Karpas-422 (cell line): ENCODE results near the gene PXYLP1. TPM values are rescaled to one million over a fixed set of nuclear protein-coding genes. Genes with fewer than 3 reads are reported as not detected.
A peak's percentile ranks its signal among the peaks of the same experiment; 100 is the strongest.

Experiments used
- DNase-seq: peaks from one replicate; pipeline ENCODE4 v3.0.0-alpha.2; 2015
- H2AFZ ChIP-seq: fragments of 200-600 bp; sonication (generic); 2 replicates; pipeline ENCODE4 v1.6.1; 2014; ENCODE audit warnings: antibody characterized with exemption, low read length, mixed read lengths
- H3K27ac ChIP-seq: fragments of 200-600 bp; sonication (generic); 2 replicates; pipeline ENCODE4 v1.5.1; 2014; ENCODE audit warnings: mild to moderate bottlenecking, low read length, moderate library complexity
- H3K27me3 ChIP-seq: fragments of 200-600 bp; sonication (generic); 2 replicates; pipeline ENCODE4 v1.6.1; 2014; ENCODE audit warnings: low read length, mixed read lengths
- H3K36me3 ChIP-seq: fragments of 200-600 bp; sonication (generic); 2 replicates; pipeline ENCODE4 v1.6.1; 2014; ENCODE audit warnings: low read length, mixed read lengths; ENCODE audit not compliant: insufficient read depth
- H3K4me1 ChIP-seq: fragments of 200-600 bp; sonication (generic); 2 replicates; pipeline ENCODE4 v1.6.1; 2014; ENCODE audit warnings: mild to moderate bottlenecking, low read length, mixed read lengths
- H3K4me2 ChIP-seq: fragments of 200-600 bp; sonication (generic); 2 replicates; pipeline ENCODE4 v1.6.1; 2014; ENCODE audit warnings: low read length, low read depth, mild to moderate bottlenecking; ENCODE audit not compliant: poor library complexity, severe bottlenecking
- H3K4me3 ChIP-seq: fragments of 200-600 bp; sonication (generic); 2 replicates; pipeline ENCODE4 v1.5.1; 2014; ENCODE audit warnings: mild to moderate bottlenecking, antibody characterized with exemption, low read length, mixed read lengths
- H3K79me2 ChIP-seq: fragments of 200-600 bp; sonication (generic); 2 replicates; pipeline ENCODE4 v1.6.1; 2014; ENCODE audit warnings: mild to moderate bottlenecking, low read length, mixed read lengths
- H3K9ac ChIP-seq: fragments of 200-600 bp; sonication (generic); 2 replicates; pipeline ENCODE4 v1.6.0; 2014; ENCODE audit warnings: low read length
- H3K9me2 ChIP-seq: fragments of 200-600 bp; sonication (generic), shearing (Covaris generic); replicated peaks from 2 replicates; pipeline ENCODE4 v1.6.0; 2014; ENCODE audit warnings: mild to moderate bottlenecking, low read length, moderate library complexity; ENCODE audit not compliant: insufficient read depth
- H3K9me3 ChIP-seq: fragments of 300-700, 200-600 bp; sonication (generic); 2 replicates; pipeline ENCODE4 v1.6.1; 2014; ENCODE audit warnings: low read length, mixed read lengths
- H4K20me1 ChIP-seq: fragments of 200-600 bp; sonication (generic); 2 replicates; pipeline ENCODE4 v1.6.1; 2014; ENCODE audit warnings: mild to moderate bottlenecking, antibody characterized with exemption, low read length, low read depth; ENCODE audit not compliant: insufficient read depth
- total RNA-seq: library from RNA; depleted of rRNA; stranded (reverse); fragments of >200 nt; shearing (Covaris generic); gene quantifications from 2 replicates; pipeline ENCODE4 v1.2.3, GENCODE V29; 2014; ENCODE audit warnings: low replicate concordance

PXYLP1 gene
- total RNA-seq, 1 experiment from 2014 or later, result 4.6 TPM

DNA sequence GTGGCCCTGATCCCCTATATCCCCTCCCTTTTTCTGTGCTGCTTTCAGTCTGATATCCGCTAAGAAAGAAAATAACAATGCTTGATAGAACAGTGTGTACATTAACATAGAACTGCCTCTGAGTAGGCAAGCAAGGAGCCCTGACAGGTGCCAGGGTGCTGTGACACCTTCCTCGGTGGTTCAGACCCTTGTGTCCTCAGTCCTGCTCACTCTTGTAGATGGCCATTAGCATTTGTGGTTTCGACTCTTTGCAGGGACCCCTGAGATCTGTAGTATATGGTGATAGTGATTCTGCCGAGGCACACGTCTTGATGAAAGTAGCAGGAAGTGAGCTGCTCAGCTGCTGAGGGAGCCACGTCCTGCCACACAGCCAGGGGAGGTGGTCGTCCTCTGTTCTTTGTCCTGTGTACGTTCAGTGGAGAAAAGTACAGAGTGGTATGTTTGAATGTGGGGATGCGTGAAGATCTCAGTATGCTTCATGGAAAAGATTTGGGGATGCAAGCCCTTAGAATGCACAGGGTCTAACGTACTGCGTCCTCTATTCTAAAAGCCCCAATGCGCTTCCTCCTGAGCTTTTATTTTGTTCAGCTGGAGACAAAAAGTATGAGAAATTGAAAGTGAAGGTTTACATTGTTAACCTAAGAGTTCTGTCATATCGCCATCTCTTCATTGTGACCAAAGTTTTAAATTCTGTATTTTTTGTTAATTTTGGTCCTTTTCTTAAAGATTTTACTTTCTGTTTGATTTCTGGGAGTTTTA lies 35.4 kb downstream of the PXYLP1 start:
- peak overlapping the region; percentile 57 for H3K4me2 ChIP-seq
- peaks cover 8% of the 10 kb centered on the region for H3K4me1 ChIP-seq
- no peaks in the 10 kb centered on the region for H3K9me3 ChIP-seq
- H3K79me2 ChIP-seq, result no peaks in the 10 kb centered on the region
- H2AFZ ChIP-seq, result 0 out of 2 replicates have a peak overlapping the region, but pooled peaks have one; percentile 42
- no peak overlapping the region for H3K27ac ChIP-seq
- no peaks in the 10 kb centered on the region for H3K27me3 ChIP-seq
- H3K4me3 ChIP-seq, result peak overlapping the region; percentile 46; the same call in 1 of the 2 replicates
- no peaks in the 10 kb centered on the region for H3K9me2 ChIP-seq
- no peak for DNase-seq
- H4K20me1 ChIP-seq, result no peaks in the 10 kb centered on the region
- H3K9ac ChIP-seq, result peak overlapping the region; percentile 34
- no peaks in the 10 kb centered on the region for H3K36me3 ChIP-seq

DNA sequence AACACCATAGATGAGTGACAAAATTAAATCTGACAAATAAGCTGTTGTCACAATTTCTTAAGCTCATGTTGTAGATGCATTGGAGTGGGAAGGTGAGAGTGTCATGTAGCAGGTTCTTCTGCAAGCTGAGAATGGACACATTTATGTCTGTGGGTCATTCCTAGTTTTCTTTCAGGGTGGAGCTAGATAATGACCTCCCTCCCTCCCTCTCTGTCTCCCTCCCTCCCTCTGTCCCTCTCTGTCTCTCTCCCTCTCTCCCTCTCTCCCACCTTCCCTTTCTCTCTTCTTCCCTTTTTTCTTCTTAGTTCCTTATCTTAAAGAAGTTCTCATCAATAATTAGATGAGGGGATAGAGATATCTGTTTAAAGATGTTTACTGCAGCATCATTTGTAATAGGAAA lies 36.0 kb downstream of the PXYLP1 start:
- peaks cover 8% of the 10 kb centered on the region for H3K4me1 ChIP-seq
- H3K27ac ChIP-seq, result no peak overlapping the region
- no peak overlapping the region for H3K9ac ChIP-seq
- H3K79me2 ChIP-seq, result no peaks in the 10 kb centered on the region
- no peaks in the 10 kb centered on the region for H3K27me3 ChIP-seq
- H4K20me1 ChIP-seq, result no peaks in the 10 kb centered on the region
- DNase-seq, result no peak
- H3K9me3 ChIP-seq, result no peaks in the 10 kb centered on the region
- no peaks in the 10 kb centered on the region for H3K36me3 ChIP-seq
- H3K4me2 ChIP-seq, result peak overlapping the region; percentile 57
- H3K9me2 ChIP-seq, result no peaks in the 10 kb centered on the region
- no peak overlapping the region for H2AFZ ChIP-seq
- H3K4me3 ChIP-seq, result peak overlapping the region; percentile 46; the same call in 1 of the 2 replicates

DNA sequence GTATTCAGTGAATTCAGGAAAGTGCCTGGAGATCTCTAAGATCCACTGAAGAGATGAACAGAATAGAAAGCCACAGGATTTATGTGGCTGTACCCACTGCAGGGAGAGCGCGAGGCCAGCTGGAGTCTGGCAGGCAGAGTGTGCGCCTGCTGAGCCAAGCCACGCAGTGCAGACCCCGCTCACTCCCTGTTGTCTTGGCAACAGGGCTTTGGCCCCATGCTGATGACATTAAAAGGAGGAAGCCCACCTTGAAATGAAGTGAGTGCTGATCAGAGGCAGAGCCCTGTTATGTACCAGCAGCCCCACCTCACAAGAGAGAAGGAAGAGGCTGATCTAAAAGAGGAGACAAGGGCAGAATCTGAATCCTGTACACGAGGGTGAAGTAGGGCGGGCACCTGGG lies 36.7 kb downstream of the PXYLP1 start:
- Histone ChIP-seq H3K9ac (no peak overlapping the region), H3K4me2 (no peak overlapping the region), H3K4me1 (peaks cover 8% of the 10 kb centered on the region), H3K79me2 (no peaks in the 10 kb centered on the region), H3K9me3 (no peaks in the 10 kb centered on the region), H4K20me1 (no peaks in the 10 kb centered on the region), H3K4me3 (no peak overlapping the region), H2AFZ (no peak overlapping the region), H3K27ac (no peak overlapping the region), H3K9me2 (no peaks in the 10 kb centered on the region), H3K27me3 (no peaks in the 10 kb centered on the region), H3K36me3 (no peaks in the 10 kb centered on the region)
- DNase-seq, result no peak

DNA sequence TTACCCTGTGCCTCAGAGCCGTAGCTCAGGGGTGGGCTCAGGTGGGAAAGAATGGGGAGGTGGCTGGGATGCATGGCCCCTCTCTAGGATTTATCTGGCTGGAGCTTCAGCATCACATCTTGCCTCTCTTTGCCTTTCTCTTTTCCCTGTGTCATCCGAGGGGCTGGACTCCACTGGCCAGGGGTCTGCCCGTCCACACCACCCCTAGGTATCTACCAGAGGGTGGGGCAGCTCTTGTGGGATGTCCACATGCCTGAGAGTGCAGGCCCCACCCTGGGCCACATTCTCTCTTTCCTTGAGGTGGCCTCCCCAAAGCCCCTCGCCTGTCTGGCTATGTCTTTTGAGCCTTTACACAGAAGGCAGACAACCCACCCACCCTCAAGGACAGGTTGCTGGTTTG lies 37.2 kb downstream of the PXYLP1 start:
- Histone ChIP-seq H3K27ac (no peak overlapping the region), H3K79me2 (no peaks in the 10 kb centered on the region)

DNA sequence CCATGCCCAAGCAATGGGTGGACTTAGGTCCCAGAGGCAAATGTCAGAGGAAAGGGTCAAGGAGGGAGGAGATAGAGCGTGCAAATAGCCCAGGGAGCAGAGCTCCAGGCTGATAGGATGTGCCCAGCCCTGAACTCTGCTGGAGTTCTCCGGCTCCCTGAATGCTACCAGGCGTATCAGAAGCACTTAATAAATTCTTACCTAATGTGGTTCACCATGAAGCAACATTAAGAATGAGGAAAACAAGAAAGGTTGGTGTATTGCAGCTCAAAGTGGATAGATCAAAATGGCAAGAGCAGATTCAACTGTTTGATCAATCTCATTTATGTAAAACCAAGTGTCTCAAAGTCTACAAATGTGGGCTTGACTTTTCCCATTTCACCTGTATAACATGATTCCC lies 38.3 kb downstream of the PXYLP1 start:
- Histone ChIP-seq H3K27ac (no peak overlapping the region), H4K20me1 (no peaks in the 10 kb centered on the region), H3K36me3 (no peaks in the 10 kb centered on the region), H3K4me3 (no peak overlapping the region), H3K9ac (no peak overlapping the region), H3K27me3 (no peaks in the 10 kb centered on the region), H3K4me1 (peaks cover 8% of the 10 kb centered on the region), H2AFZ (no peak overlapping the region), H3K79me2 (no peaks in the 10 kb centered on the region), H3K9me2 (no peaks in the 10 kb centered on the region), H3K4me2 (no peak overlapping the region), H3K9me3 (no peaks in the 10 kb centered on the region)
- DNase-seq, result no peak

More for the DNA sequence above, 37.2 kb downstream of the PXYLP1 start:
- DNase-seq, result no peak
- no peak overlapping the region for H3K9ac ChIP-seq
- H2AFZ ChIP-seq, result no peak overlapping the region
- H3K27me3 ChIP-seq, result no peaks in the 10 kb centered on the region
- no peak overlapping the region for H3K4me3 ChIP-seq
- no peaks in the 10 kb centered on the region for H3K9me2 ChIP-seq
- no peak overlapping the region for H3K4me2 ChIP-seq
- no peaks in the 10 kb centered on the region for H4K20me1 ChIP-seq
- H3K36me3 ChIP-seq, result no peaks in the 10 kb centered on the region
- no peaks in the 10 kb centered on the region for H3K9me3 ChIP-seq
- H3K4me1 ChIP-seq, result peaks cover 8% of the 10 kb centered on the region

DNA sequence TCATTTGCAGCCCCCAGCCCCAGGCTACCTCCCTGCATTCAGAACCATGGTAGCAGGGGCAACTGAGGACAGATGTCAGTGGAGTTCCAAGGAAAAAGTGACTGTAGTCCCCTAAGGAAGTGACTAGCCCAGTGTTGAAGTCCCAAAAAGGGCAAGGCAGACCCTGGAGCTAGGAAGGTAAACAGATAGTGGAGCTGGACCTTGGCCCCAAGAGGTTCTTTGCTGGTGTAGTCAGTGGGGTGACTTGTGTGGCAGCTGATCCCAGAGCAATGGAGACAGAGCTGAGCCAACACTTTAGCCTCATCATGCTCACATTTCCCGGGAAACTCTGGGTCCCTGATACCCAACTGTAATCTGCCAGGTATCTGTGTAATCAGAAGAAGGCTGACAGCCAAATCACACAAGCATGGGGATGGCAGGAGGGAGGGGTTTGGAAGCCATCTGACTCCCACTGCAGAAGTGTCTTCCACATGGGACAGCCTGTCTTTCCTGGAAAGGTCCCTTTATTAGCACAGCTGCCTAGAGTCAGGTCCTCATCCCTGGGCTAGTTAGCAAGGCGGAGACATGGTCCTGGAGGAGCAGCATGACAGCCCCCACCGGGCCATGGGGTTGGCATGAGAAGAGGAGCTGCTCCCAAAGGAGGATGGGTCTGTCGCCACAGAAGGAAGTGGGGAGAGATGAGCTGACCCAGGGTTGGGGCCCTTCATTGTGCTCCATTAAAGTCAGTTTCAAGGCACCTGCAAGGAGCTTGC lies 39.8 kb downstream of the PXYLP1 start:
- Histone ChIP-seq H4K20me1 (no peaks in the 10 kb centered on the region), H3K36me3 (no peaks in the 10 kb centered on the region), H3K4me2 (no peak overlapping the region), H3K9ac (no peak overlapping the region), H2AFZ (no peak overlapping the region), H3K27ac (no peak overlapping the region), H3K4me3 (no peak overlapping the region), H3K27me3 (no peaks in the 10 kb centered on the region), H3K9me3 (no peaks in the 10 kb centered on the region), H3K79me2 (no peaks in the 10 kb centered on the region), H3K4me1 (peaks cover 8% of the 10 kb centered on the region), H3K9me2 (no peaks in the 10 kb centered on the region)
- no peak for DNase-seq

DNA sequence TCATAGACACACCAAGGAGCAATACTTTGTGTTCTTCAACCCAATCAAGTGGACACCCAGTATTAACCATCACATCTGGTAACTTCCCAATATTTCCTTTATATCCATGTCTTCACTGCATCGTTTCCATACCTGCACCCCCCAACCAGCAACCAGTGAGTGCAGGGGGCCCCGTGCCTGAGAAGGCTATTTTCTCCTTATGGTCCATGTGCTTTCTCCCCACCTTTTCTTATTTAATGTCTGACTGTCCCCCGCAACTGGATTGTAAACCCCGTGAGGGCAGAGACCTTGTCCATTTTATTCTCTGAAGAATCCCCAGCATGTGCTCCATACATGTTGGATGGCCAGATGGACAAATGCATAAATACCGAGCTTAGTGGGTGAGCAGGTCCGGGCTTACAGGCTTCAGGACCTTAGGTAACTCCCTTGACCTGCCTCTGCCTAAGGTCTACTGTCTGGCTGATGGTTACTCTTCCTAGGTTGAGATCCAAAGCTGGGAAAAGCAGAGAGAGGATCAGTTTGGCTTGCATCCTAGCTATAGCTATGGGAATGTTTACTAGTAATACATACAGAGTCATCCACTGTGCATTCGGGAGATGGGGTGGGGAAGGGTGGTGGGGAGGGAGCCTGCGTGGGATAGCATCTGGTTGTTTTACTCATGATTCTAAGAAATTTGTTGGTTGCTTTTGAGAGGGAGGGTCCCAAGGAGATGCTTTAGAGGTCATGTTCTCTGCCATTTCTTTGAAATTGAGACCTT lies 41.5 kb downstream of the PXYLP1 start:
- no peak overlapping the region for H3K9ac ChIP-seq
- no peaks in the 10 kb centered on the region for H3K9me3 ChIP-seq
- no peaks in the 10 kb centered on the region for H3K9me2 ChIP-seq
- H3K79me2 ChIP-seq, result no peaks in the 10 kb centered on the region
- H3K27ac ChIP-seq, result no peak overlapping the region
- no peak overlapping the region for H2AFZ ChIP-seq
- no peak overlapping the region for H3K4me2 ChIP-seq
- no peaks in the 10 kb centered on the region for H3K4me1 ChIP-seq
- no peak overlapping the region for H3K4me3 ChIP-seq
- DNase-seq, result no peak
- no peaks in the 10 kb centered on the region for H4K20me1 ChIP-seq
- H3K36me3 ChIP-seq, result no peaks in the 10 kb centered on the region
- no peaks in the 10 kb centered on the region for H3K27me3 ChIP-seq
